RWPE2 (cell line): ENCODE results near the gene NVL.

Experiments used
- ATAC-seq: fragments of 200-7000 bp; cut with Tn5 transposase; 3 replicates; pipeline ENCODE4 v1.9.1; 2021; ENCODE audit warnings: low read depth
- DNase-seq: peaks from one replicate; pipeline ENCODE4 v3.0.0-alpha.2; 2020; ENCODE audit warnings: low spot score
- H3K27ac ChIP-seq: fragments of 450-650 bp; 2 replicates; pipeline ENCODE4 v1.5.1; 2017; ENCODE audit warnings: mild to moderate bottlenecking; ENCODE audit not compliant: poor library complexity, severe bottlenecking
- H3K27me3 ChIP-seq: fragments of 250-450 bp; sonication (Bioruptor Pico); 2 replicates; pipeline ENCODE4 v1.5.1; 2021; ENCODE audit warnings: mild to moderate bottlenecking, moderate library complexity; ENCODE audit not compliant: insufficient read depth, poor library complexity, severe bottlenecking
- H3K36me3 ChIP-seq: fragments of 250-450 bp; sonication (Bioruptor Pico); 2 replicates; pipeline ENCODE4 v1.5.1; 2020; ENCODE audit warnings: low read depth, mild to moderate bottlenecking, moderate library complexity
- H3K4me1 ChIP-seq: fragments of 250-450 bp; sonication (Bioruptor Pico); 2 replicates; pipeline ENCODE4 v1.5.1; 2021; ENCODE audit warnings: mild to moderate bottlenecking, moderate library complexity; ENCODE audit not compliant: insufficient read depth, poor library complexity, severe bottlenecking
- H3K4me3 ChIP-seq: fragments of 250-450 bp; sonication (Bioruptor Pico); 2 replicates; pipeline ENCODE4 v1.5.1; 2021; ENCODE audit warnings: mild to moderate bottlenecking, moderate library complexity; ENCODE audit not compliant: severe bottlenecking
- H3K9me3 ChIP-seq: fragments of 250-450 bp; sonication (Bioruptor Pico); 2 replicates; pipeline ENCODE4 v1.5.1; 2021; ENCODE audit warnings: mild to moderate bottlenecking, moderate library complexity; ENCODE audit not compliant: severe bottlenecking
- CTCF ChIP-seq: fragments of 450-650 bp; IDR thresholded peaks from one replicate; pipeline ENCODE4 v1.5.1; 2017; ENCODE audit warnings: mild to moderate bottlenecking, moderate library complexity; ENCODE audit not compliant: poor library complexity, severe bottlenecking

NVL gene

GRCh38 chr1:224262373-224263054 lies 67.5 kb downstream of the NVL start:
- ATAC-seq (no peak), DNase-seq (no peak)
- no peaks in the 10 kb centered on the region for H3K9me3 ChIP-seq
- no peaks in the 10 kb centered on the region; the same call in 1 of the 2 replicates for H3K36me3 ChIP-seq
- no peaks in the 10 kb centered on the region for H3K27me3 ChIP-seq
- no peaks in the 10 kb centered on the region for H3K4me1 ChIP-seq
- no peak overlapping the region for H3K4me3 ChIP-seq
- no peak for TF ChIP-seq CTCF
- no peak overlapping the region for H3K27ac ChIP-seq

DNA sequence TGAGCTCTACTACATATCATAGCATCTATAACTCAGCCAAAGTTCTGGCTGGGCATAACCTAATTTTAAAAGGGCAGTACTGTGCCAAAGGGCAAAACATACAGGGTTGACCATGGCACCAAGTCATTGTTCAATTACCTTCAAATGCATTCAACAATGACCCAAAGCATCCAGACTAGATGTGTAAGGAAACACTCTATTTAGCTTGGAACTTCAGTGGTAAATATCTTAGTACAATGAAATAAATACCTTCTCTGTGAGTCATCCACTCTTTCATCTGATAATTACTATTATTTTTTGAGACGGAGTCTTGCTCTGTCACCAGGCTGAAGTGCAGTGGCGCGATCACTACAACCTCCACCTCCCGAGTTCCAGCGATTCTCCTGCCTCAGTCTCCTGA lies 70.0 kb downstream of the NVL start:
- TF ChIP-seq CTCF, result no peak
- H3K4me3 ChIP-seq, result no peak overlapping the region
- no peaks in the 10 kb centered on the region for H3K9me3 ChIP-seq
- no peaks in the 10 kb centered on the region; the same call in 1 of the 2 replicates for H3K36me3 ChIP-seq
- no peak overlapping the region for H3K27ac ChIP-seq
- no peaks in the 10 kb centered on the region for H3K27me3 ChIP-seq
- DNase-seq, result no peak
- no peaks in the 10 kb centered on the region for H3K4me1 ChIP-seq
- ATAC-seq, result no peak

GRCh38 chr1:224258351-224258750 lies 71.6 kb downstream of the NVL start:
- H3K9me3 ChIP-seq, result no peaks in the 10 kb centered on the region
- ATAC-seq, result no peak
- H3K4me3 ChIP-seq, result no peak overlapping the region
- H3K27me3 ChIP-seq, result no peaks in the 10 kb centered on the region
- DNase-seq, result no peak
- H3K4me1 ChIP-seq, result no peaks in the 10 kb centered on the region
- no peak overlapping the region for H3K27ac ChIP-seq
- TF ChIP-seq CTCF, result no peak
- H3K36me3 ChIP-seq, result no peaks in the 10 kb centered on the region

GRCh38 chr1:224256640-224257039 lies 73.3 kb downstream of the NVL start:
- DNase-seq, result no peak
- no peak overlapping the region for H3K27ac ChIP-seq
- H3K4me3 ChIP-seq, result no peak overlapping the region
- no peaks in the 10 kb centered on the region for H3K4me1 ChIP-seq
- no peak for TF ChIP-seq CTCF
- H3K36me3 ChIP-seq, result no peaks in the 10 kb centered on the region
- H3K27me3 ChIP-seq, result no peaks in the 10 kb centered on the region
- H3K9me3 ChIP-seq, result no peaks in the 10 kb centered on the region
- ATAC-seq, result no peak

DNA sequence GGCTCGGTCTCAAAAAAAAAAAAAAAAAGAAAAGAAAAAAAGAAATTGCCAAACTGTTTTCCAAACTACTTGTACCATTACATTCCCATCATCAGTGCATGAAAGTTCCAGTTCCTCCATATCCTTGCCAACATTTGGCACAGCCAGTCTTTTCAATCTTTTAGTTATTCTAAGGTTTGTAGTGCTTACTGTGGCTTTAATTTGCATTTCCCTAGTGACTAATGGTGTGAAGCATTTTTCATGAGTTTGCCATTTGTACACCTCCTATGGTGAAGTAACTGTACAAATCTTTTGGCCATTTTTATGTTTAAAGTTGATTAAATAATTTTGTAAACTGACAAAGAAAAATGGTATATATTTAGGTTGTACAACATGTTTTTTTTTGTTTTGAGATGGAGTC lies 76.3 kb downstream of the NVL start:
- H3K36me3 ChIP-seq, result no peaks in the 10 kb centered on the region
- DNase-seq (no peak), ATAC-seq (no peak)
- no peaks in the 10 kb centered on the region for H3K4me1 ChIP-seq
- no peak overlapping the region for H3K27ac ChIP-seq
- no peak overlapping the region for H3K4me3 ChIP-seq
- TF ChIP-seq CTCF, result no peak
- H3K9me3 ChIP-seq, result no peaks in the 10 kb centered on the region
- H3K27me3 ChIP-seq, result no peaks in the 10 kb centered on the region
